IMR-90 (cell line): ENCODE results near the gene SOS1.

Experiments
- BHLHE40 ChIP-seq: fragments of 150-350 bp; IDR thresholded peaks from 2 replicates; pipeline ENCODE4 v1.6.1; 2016; ENCODE audit warnings: mild to moderate bottlenecking, low read depth, low read length
- CEBPB ChIP-seq: IDR thresholded peaks from 2 replicates; pipeline ENCODE4 v1.6.1; 2012; ENCODE audit warnings: low read depth, low read length, improper control_type of control experiment
- CHD1 ChIP-seq: IDR thresholded peaks from 2 replicates; pipeline ENCODE4 v1.6.1; 2012; ENCODE audit warnings: low read depth, low read length, improper control_type of control experiment
- CTCF ChIP-seq: conservative IDR thresholded peaks from 2 replicates; pipeline ENCODE4 v1.5.1; 2012; ENCODE audit warnings: mild to moderate bottlenecking, low read depth, low read length, improper control_type of control experiment
- ELK1 ChIP-seq: fragments of 150-350 bp; IDR thresholded peaks from 2 replicates; pipeline ENCODE4 v1.6.1; 2016; ENCODE audit warnings: low read depth, mild to moderate bottlenecking, low read length, moderate library complexity, borderline replicate concordance
- FOS ChIP-seq: fragments of 150-350 bp; IDR thresholded peaks from 2 replicates; pipeline ENCODE4 v1.6.1; 2016; ENCODE audit warnings: low read depth, low read length
- MXI1 ChIP-seq: IDR thresholded peaks from 2 replicates; pipeline ENCODE4 v1.6.1; 2012; ENCODE audit warnings: low read depth, mild to moderate bottlenecking, low read length, moderate library complexity, borderline replicate concordance
- POLR2A ChIP-seq: IDR thresholded peaks from 2 replicates; pipeline ENCODE4 v1.6.1; 2012; ENCODE audit warnings: mild to moderate bottlenecking, low read depth, low read length
- RAD21 ChIP-seq: IDR thresholded peaks from 2 replicates; pipeline ENCODE4 v1.6.1; 2012; ENCODE audit warnings: low read length, improper control_type of control experiment
- RCOR1 ChIP-seq: IDR thresholded peaks from 2 replicates; pipeline ENCODE4 v1.6.1; 2012; ENCODE audit warnings: mild to moderate bottlenecking, low read length, improper control_type of control experiment; ENCODE audit not compliant: insufficient replicate concordance
- RFX5 ChIP-seq: IDR thresholded peaks from 2 replicates; pipeline ENCODE4 v1.8.0; 2012; ENCODE audit warnings: low read depth, mild to moderate bottlenecking, low read length, moderate library complexity
- SMC3 ChIP-seq: fragments of 150-350 bp; IDR thresholded peaks from 2 replicates; pipeline ENCODE4 v1.6.1; 2016; ENCODE audit warnings: low read depth, mild to moderate bottlenecking, antibody characterized with exemption, low read length, moderate library complexity
- USF2 ChIP-seq: fragments of 150-350 bp; IDR thresholded peaks from 2 replicates; pipeline ENCODE4 v1.6.1; 2017; ENCODE audit warnings: mild to moderate bottlenecking, antibody characterized with exemption, low read length, low read depth

- TF ChIP-seq POLR2A (no peak), CEBPB (no peak), CTCF (no peak), ELK1 (no peak), MXI1 (no peak), RFX5 (no peak), BHLHE40 (no peak), RAD21 (no peak), CHD1 (no peak), SMC3 (no peak), USF2 (no peak), FOS (no peak), RCOR1 (no peak)
Observed at GRCh38 chr2:39107156-39107555, 13.7 kb downstream of the SOS1 start.
